Panc1 (cell line): ENCODE results near the gene APOE. TPM values are rescaled to one million over a fixed set of nuclear protein-coding genes. Genes with fewer than 3 reads are reported as not detected.

Source experiments
- ATAC-seq: fragments of 200-7000 bp; cut with Tn5 transposase; 2 replicates; pipeline ENCODE4 v1.9.1; 2020; ENCODE audit warnings: mild to moderate bottlenecking, moderate library complexity
- BruUV-seq: library from RNA; stranded (reverse); fragments of 400-500 nt; replicated peaks from 2 replicates; lab custom pipeline; 2021; lab: Mats Ljungman, UMichigan
- CTCF ChIA-PET: fragments of 300-600 bp; sonication (Branson Sonifier 250); formaldehyde crosslinking; loops from one replicate; lab custom pipeline; 2022; ENCODE audit warnings: antibody characterized with exemption; lab: Charles Lee
- POLR2A ChIA-PET: fragments of 300-600 bp; sonication (Branson Sonifier 250); formaldehyde crosslinking; loops from one replicate; lab custom pipeline; 2022; ENCODE audit warnings: antibody characterized with exemption; lab: Charles Lee
- DNase-seq: peaks from one replicate; pipeline ENCODE4 v3.0.0-alpha.2; 2010; ENCODE audit warnings: low read depth, low spot score
- H3K27ac ChIP-seq: 2 replicates; pipeline ENCODE4 v1.5.1; 2011; ENCODE audit warnings: mild to moderate bottlenecking, low read length, inconsistent platforms
- H3K27me3 ChIP-seq: fragments of 200-500 bp; sonication (Bioruptor generic); 2 replicates; pipeline ENCODE4 v1.6.0; 2014; ENCODE audit warnings: low read length, inconsistent platforms; ENCODE audit not compliant: control insufficient read depth, insufficient read depth
- H3K36me3 ChIP-seq: fragments of 200-500 bp; sonication (Bioruptor generic); 2 replicates; pipeline ENCODE4 v1.5.1; 2014; ENCODE audit warnings: inconsistent platforms, mild to moderate bottlenecking, low read length, moderate library complexity; ENCODE audit not compliant: control insufficient read depth, insufficient read depth
- H3K4me1 ChIP-seq: 2 replicates; pipeline ENCODE4 v1.5.1; 2011; ENCODE audit warnings: inconsistent platforms, mild to moderate bottlenecking, low read length, moderate library complexity; ENCODE audit not compliant: control insufficient read depth, insufficient read depth
- H3K4me3 ChIP-seq, 2 experiments: 2 replicates each; pipeline ENCODE4 v1.5.1; 2011 to 2012; ENCODE audit warnings: low read depth in 2 of 2, low read length in 2 of 2, mild to moderate bottlenecking in 2 of 2, inconsistent platforms in 1 of 2, moderate library complexity in 1 of 2
- H3K9me3 ChIP-seq: fragments of 200-500 bp; sonication (Bioruptor generic); 2 replicates; pipeline ENCODE4 v1.5.1; 2014; ENCODE audit warnings: low read depth, mild to moderate bottlenecking, inconsistent platforms, low read length, moderate library complexity; ENCODE audit not compliant: control insufficient read depth, insufficient read depth
- CTCF ChIP-seq: fragments of 450-650 bp; IDR thresholded peaks from 2 replicates; pipeline ENCODE4 v1.5.1; 2017; ENCODE audit warnings: mild to moderate bottlenecking
- POLR2AphosphoS5 ChIP-seq: IDR thresholded peaks from 2 replicates; pipeline ENCODE4 v1.6.1; 2012; ENCODE audit warnings: mild to moderate bottlenecking, low read depth, low read length, moderate library complexity
- SIN3A ChIP-seq: IDR thresholded peaks from 2 replicates; pipeline ENCODE4 v1.6.1; 2012; ENCODE audit warnings: low read depth, mild to moderate bottlenecking, low read length, moderate library complexity, borderline replicate concordance; ENCODE audit not compliant: insufficient read depth
- TCF7L2 ChIP-seq: IDR thresholded peaks from 2 replicates; pipeline ENCODE4 v1.6.1; 2011; ENCODE audit warnings: mild to moderate bottlenecking, low read depth, low read length, inconsistent platforms
- in situ Hi-C: cut with HindIII; loops from 2 replicates; pipeline ENCODE4 v1.10.0; 2016; ENCODE audit warnings: low sequenced_read_pairs, low pct_unique_long_range_greater_than_20kb
- intact Hi-C: fragments of 100-400 bp; cut with micrococcal nuclease; formaldehyde crosslinking; loops from one replicate; pipeline ENCODE4 v1.10.0; 2022; ENCODE audit not compliant: unreplicated experiment
- total RNA-seq: library from RNA; stranded (reverse); gene quantifications from one replicate; pipeline ENCODE4 v1.2.1, GENCODE V29; 2021; ENCODE audit not compliant: unreplicated experiment
- TF ChIP-seq, protein P1 (sequence below), 2 experiments: IDR thresholded peaks; 2 replicates each; pipeline ENCODE4 v1.6.1; 2011 to 2012; ENCODE audit warnings: low read depth in 2 of 2, control low read depth in 1 of 2, low read length in 1 of 2, mild to moderate bottlenecking in 1 of 2, moderate library complexity in 1 of 2; ENCODE audit not compliant: insufficient read depth in 1 of 2

Gene APOE
- total RNA-seq, 1 experiment from 2014 or later, result 780 TPM

GRCh38 chr19:44955505-44956439 lies 50.2 kb downstream of the APOE start:
- CTCF ChIA-PET, result no interaction called here
- no peak for TF ChIP-seq TCF7L2
- peak; percentile 50; the same call in 1 of the 2 replicates for TF ChIP-seq POLR2AphosphoS5
- TF ChIP-seq CTCF, result no peak
- TF ChIP-seq SIN3A, result no peak
- TF ChIP-seq, protein P1, sequence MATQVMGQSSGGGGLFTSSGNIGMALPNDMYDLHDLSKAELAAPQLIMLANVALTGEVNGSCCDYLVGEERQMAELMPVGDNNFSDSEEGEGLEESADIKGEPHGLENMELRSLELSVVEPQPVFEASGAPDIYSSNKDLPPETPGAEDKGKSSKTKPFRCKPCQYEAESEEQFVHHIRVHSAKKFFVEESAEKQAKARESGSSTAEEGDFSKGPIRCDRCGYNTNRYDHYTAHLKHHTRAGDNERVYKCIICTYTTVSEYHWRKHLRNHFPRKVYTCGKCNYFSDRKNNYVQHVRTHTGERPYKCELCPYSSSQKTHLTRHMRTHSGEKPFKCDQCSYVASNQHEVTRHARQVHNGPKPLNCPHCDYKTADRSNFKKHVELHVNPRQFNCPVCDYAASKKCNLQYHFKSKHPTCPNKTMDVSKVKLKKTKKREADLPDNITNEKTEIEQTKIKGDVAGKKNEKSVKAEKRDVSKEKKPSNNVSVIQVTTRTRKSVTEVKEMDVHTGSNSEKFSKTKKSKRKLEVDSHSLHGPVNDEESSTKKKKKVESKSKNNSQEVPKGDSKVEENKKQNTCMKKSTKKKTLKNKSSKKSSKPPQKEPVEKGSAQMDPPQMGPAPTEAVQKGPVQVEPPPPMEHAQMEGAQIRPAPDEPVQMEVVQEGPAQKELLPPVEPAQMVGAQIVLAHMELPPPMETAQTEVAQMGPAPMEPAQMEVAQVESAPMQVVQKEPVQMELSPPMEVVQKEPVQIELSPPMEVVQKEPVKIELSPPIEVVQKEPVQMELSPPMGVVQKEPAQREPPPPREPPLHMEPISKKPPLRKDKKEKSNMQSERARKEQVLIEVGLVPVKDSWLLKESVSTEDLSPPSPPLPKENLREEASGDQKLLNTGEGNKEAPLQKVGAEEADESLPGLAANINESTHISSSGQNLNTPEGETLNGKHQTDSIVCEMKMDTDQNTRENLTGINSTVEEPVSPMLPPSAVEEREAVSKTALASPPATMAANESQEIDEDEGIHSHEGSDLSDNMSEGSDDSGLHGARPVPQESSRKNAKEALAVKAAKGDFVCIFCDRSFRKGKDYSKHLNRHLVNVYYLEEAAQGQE (IDR thresholded peaks at IDR 0.05; ENCODE audit: insufficient read depth in 1 of 2, low read depth in 2 of 2, low read length in 1 of 2), result no peak
- Histone ChIP-seq H3K27ac (peak overlapping the region; percentile 78), H3K27me3 (no peaks in the 10 kb centered on the region), H3K4me3 (peak overlapping the region; percentile 83 to 98), H3K9me3 (no peaks in the 10 kb centered on the region), H3K36me3 (no peaks in the 10 kb centered on the region; the same call in 1 of the 2 replicates), H3K4me1 (peaks cover 7% of the 10 kb centered on the region; the same call in 1 of the 2 replicates)
- BruUV-seq, result TSS peak; percentile 67
- DNase-seq (no peak), ATAC-seq (peak; percentile 44)
- in situ Hi-C loops, result no loop called here
- intact Hi-C loops, result no loop called here
- POLR2A ChIA-PET, result no interaction called here

DNA sequence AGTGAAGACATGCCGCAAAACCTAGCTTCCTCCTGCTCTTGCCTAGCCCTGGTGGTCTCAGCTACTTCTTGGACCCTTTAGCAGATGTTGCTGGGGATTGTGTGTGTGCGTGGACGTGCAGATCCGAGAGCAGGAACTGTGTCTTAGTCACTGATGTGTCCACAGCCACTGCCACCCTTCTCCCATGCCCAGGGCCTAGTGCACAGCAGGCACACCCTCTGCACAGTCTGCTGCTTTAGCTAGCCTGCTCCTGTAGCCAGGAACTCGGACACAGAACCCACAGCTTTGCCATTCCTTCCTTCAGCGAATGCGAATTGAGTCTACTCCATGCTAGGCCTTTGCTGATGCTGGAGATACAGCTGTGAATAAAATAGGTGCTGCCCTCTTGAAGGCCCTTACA lies 51.9 kb downstream of the APOE start:
- Histone ChIP-seq H3K36me3 (no peaks in the 10 kb centered on the region; the same call in 1 of the 2 replicates), H3K9me3 (no peaks in the 10 kb centered on the region), H3K27ac (no peak overlapping the region), H3K4me1 (peaks cover 4% of the 10 kb centered on the region; the same call in 1 of the 2 replicates), H3K27me3 (no peaks in the 10 kb centered on the region), H3K4me3 (no peak overlapping the region)
- DNase-seq, result no peak
- intact Hi-C loops (no loop called here), in situ Hi-C loops (no loop called here)
- TF ChIP-seq TCF7L2, result no peak
- TF ChIP-seq, protein P1 (IDR thresholded peaks at IDR 0.05; ENCODE audit: insufficient read depth in 1 of 2, low read depth in 2 of 2, low read length in 1 of 2), result no peak
- no peak for TF ChIP-seq SIN3A
- TF ChIP-seq CTCF, result no peak
- TF ChIP-seq POLR2AphosphoS5, result no peak
- no TSS peak for BruUV-seq
- ATAC-seq, result no peak
- POLR2A ChIA-PET, result no interaction called here
- CTCF ChIA-PET, result no interaction called here
